Upper lobe of left lung (tissue), 6 donors: ENCODE data around the gene SEPTIN10. TPM values are rescaled to one million over a fixed set of nuclear protein-coding genes. Genes with fewer than 3 reads are reported as not detected.

Experiments
- ATAC-seq, 2 donors: fragments of 200-7000 bp; cut with Tn5 transposase; one replicate each; pipeline ENCODE4 v1.9.1; 2022; ENCODE audit warnings: mild to moderate bottlenecking in 2 of 2, moderate library complexity in 2 of 2; ENCODE audit not compliant: low FRiP score in 2 of 2
- DNase-seq, 2 donors: peaks; one replicate each; pipeline ENCODE4 v3.0.0-alpha.2; 2019 to 2020
- H3K27ac ChIP-seq, 4 donors: fragments of 200-600 bp; sonication (generic); one replicate each; pipeline ENCODE4 v1.5.1; 2016 to 2019
- H3K27me3 ChIP-seq, 4 donors: fragments of 200-600 bp; sonication (generic); one replicate each; pipeline ENCODE4 v1.5.1; 2017 to 2019
- H3K36me3 ChIP-seq, 4 donors: fragments of 200-600 bp; sonication (generic); one replicate each; pipeline ENCODE4 v1.5.1; 2016 to 2019
- H3K4me1 ChIP-seq, 4 donors: fragments of 200-600 bp; sonication (generic); one replicate each; pipeline ENCODE4 v1.5.1; 2018 to 2019
- H3K4me3 ChIP-seq, 4 donors: fragments of 200-600 bp; sonication (generic); one replicate each; pipeline ENCODE4 v1.5.1; 2017 to 2019; ENCODE audit warnings: mild to moderate bottlenecking in 2 of 4, moderate library complexity in 1 of 4
- H3K9me3 ChIP-seq, 4 donors: fragments of 200-600 bp; sonication (generic); one replicate each; pipeline ENCODE4 v1.5.1; 2018 to 2019
- CTCF ChIP-seq, 6 experiments: fragments of 450-650 bp in 4 of 6; fragments of 200-600 bp in 2 of 6; sonication (generic) in 2 of 6; IDR thresholded peaks; one replicate each; pipeline ENCODE4 v1.5.1; 2016 to 2019; ENCODE audit warnings: antibody characterized with exemption in 6 of 6
- EP300 ChIP-seq, 4 donors: sonication (generic); formaldehyde crosslinking; IDR thresholded peaks; one replicate each; pipeline ENCODE4 v1.5.1; 2017; ENCODE audit warnings: antibody characterized with exemption in 4 of 4, control low read depth in 2 of 4
- POLR2A ChIP-seq, 4 donors: fragments of 450-650 bp; IDR thresholded peaks; one replicate each; pipeline ENCODE4 v1.5.1; 2016 to 2017; ENCODE audit warnings: antibody characterized with exemption in 4 of 4, mild to moderate bottlenecking in 2 of 4
- POLR2AphosphoS5 ChIP-seq, 2 donors: sonication (generic); formaldehyde crosslinking; IDR thresholded peaks; one replicate each; pipeline ENCODE4 v1.5.1; 2017; ENCODE audit warnings: antibody characterized with exemption in 2 of 2
- WGBS, 2 donors: methylation state at CpG; one replicate each; pipeline ENCODE4 v1.1.5; 2017 to 2018; 5-methylcytosine and 5-hydroxymethylcytosine counted together
- total RNA-seq, 6 donors: library from RNA; depleted of rRNA in 4 of 6; stranded (reverse); fragments of >200 nt in 4 of 6; gene quantifications; one replicate each; pipeline versions ENCODE4 v1.1.0 to v1.2.1, GENCODE V29; 2016 to 2021
- donor health status: DM: no; HTN: no; CAD: no; lungs with moderate emphysema.
- donor health status: DM: no; HTN: yes; CAD: no; lungs with severe emphysema.

SEPTIN10 gene
- 100 to 1,000 TPM in 1 of 6 donors, 10 to 100 TPM in 5; 60.8 to 135 (median 88.5) TPM for total RNA-seq

DNA sequence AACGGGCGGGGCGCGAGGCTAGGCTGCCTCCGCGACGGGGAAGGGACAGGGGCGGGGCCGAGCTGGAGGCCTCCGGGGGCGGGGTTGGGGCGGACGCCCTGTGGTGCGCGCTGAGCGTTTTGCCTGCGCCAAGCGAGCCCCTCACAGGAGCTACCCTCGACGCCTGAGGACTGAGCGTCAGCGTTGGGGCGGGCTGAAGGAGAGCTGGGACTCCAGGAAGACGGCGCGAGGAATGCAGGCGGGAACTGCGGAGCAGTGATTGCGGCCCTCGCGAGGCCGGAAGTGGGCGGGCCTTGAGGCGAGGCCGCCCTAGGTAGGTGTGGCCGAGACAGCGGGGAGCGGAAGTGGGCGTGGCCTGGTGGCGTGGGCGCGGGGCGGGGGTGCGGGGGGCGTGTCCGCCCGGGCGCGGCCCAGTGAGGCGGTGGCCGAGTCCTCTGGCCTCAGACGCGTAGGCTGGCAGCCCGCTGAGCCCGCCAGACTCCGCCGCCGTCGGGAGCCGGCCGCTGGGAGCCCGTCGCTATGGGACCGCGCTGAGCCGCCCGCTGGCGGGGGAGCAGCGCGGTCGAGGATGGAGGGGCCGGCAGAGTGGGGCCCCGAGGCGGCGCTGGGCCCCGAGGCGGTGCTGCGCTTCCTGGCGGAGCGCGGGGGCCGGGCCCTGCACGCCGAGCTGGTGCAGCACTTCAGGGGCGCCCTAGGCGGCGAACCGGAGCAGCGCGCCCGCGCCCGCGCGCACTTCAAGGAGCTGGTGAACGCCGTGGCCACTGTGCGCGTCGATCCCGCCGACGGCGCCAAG is at the start of gene SEPTIN10, which contains the start of gene SOWAHC:
Gene SEPTIN10, minus strand, starts transcription at position 45 of the 793 bp plus-strand sequence. CDS start 139 bp downstream, outside the sequence.
Gene SOWAHC, plus strand, starts transcription at position 443 of the 793 bp plus-strand sequence. Its CDS starts 126 bp downstream, at position 569.
- no peaks in the 10 kb centered on the region for H3K9me3 ChIP-seq
- peak within 1 kb of the TSS; percentile 61 to 81 (median 70) for H3K4me3 ChIP-seq
- ATAC-seq, result peak; percentile 96 to 99
- peaks cover 0 to 14% (median 0%) of the 10 kb centered on the region in 4 donors for H3K27me3 ChIP-seq
- H3K36me3 ChIP-seq, result no peaks in the 10 kb centered on the region
- H3K27ac ChIP-seq, result peak within 1 kb of the TSS; percentile 96 to 99 (median 98)
- peak; percentile 96 to 99 for DNase-seq
- H3K4me1 ChIP-seq, result peaks cover 20 to 48% (median 27%) of the 10 kb centered on the region in 4 donors
- 0 to 6% methylated on average over 1 to 52 of the region's 104 CpGs for WGBS, 2 donors
- TF ChIP-seq EP300 (IDR thresholded peaks at IDR 0.05) (peak in 1 of 4 donors; percentile 49), POLR2A (IDR thresholded peaks at IDR 0.05) (peak in 3 of 4 donors; percentile 93 to 97 (median 96)), CTCF (IDR thresholded peaks at IDR 0.05) (peak in 2 of 6 experiments; percentile 21 to 45), POLR2AphosphoS5 (IDR thresholded peaks at IDR 0.05) (peak; percentile 87 to 93)

DNA sequence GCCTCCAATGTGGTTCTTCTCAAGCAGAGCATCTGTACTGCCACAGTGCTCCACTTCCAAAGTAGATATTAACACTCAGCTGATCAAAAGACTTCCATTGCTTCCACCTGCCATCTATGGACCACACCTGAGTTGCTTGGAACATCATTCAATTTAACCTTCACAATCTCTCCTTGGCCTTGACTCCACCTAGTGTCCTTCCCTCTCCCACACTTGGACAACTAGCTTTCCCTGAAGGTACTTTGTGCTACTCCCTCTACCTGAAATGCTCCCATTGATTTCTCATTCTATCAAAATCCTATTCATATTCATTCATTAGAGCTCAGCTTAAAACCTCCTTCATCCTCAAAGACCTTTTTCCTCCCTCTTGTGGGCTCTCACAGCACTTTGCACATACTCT is 49.1 kb upstream of the SEPTIN10 start:
- TF ChIP-seq EP300 (IDR thresholded peaks at IDR 0.05), result no peak
- TF ChIP-seq CTCF (IDR thresholded peaks at IDR 0.05), result peak in 1 of 6 experiments; percentile 10
- no peak for TF ChIP-seq POLR2AphosphoS5 (IDR thresholded peaks at IDR 0.05)
- TF ChIP-seq POLR2A (IDR thresholded peaks at IDR 0.05), result no peak
- H3K27me3 ChIP-seq, result no peaks in the 10 kb centered on the region
- DNase-seq (no peak), ATAC-seq (no peak)
- H3K4me1 ChIP-seq, result no peaks in the 10 kb centered on the region
- no peaks in the 10 kb centered on the region for H3K36me3 ChIP-seq
- H3K27ac ChIP-seq, result no peak overlapping the region
- H3K9me3 ChIP-seq, result no peaks in the 10 kb centered on the region
- H3K4me3 ChIP-seq, result no peak overlapping the region

DNA sequence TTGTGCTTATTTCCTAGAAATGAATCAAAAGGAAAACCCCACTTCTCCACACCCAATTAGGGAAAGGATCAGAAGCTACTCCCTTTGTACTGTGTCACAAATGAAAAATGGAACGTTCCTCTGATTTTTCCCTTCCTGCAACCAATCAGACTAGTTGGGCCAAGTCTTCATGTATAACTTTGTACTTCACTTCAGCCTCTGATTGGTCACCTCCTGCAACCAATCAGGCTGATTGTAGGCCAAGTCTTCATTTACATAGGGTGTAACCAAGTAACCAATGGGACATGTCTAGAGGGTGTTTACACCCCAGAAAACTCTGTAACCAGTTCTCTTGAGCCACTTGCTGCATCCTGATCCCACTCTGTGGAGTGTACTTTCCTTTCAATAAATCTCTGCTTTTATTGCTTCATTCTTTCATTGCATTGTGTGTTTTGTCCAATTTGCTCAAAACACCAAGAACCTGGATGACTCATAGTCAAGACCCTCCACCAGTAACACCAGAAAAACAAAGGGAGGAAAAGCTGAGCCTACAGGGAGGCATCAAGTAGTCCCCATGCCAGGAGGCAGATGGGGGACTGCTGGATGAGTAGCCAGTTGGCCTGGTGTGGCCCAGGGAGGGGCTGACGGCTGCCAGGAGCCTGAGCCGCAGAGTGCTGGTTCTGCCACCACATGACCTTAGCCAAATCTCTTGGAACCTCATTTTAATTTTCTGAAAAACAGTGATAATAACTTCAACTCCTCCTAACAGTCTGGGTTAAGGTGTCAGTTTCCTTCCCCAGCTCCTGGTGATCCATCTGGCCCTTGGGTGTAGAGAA is 46.5 kb upstream of the SEPTIN10 start:
- Histone ChIP-seq H3K4me1 (no peaks in the 10 kb centered on the region), H3K36me3 (no peaks in the 10 kb centered on the region), H3K4me3 (no peak overlapping the region), H3K27me3 (no peaks in the 10 kb centered on the region), H3K27ac (no peak overlapping the region), H3K9me3 (no peaks in the 10 kb centered on the region)
- no peak for TF ChIP-seq EP300 (IDR thresholded peaks at IDR 0.05)
- TF ChIP-seq POLR2A (IDR thresholded peaks at IDR 0.05), result no peak
- TF ChIP-seq CTCF (IDR thresholded peaks at IDR 0.05), result no peak
- no peak for TF ChIP-seq POLR2AphosphoS5 (IDR thresholded peaks at IDR 0.05)
- no peak for DNase-seq
- ATAC-seq, result no peak
- WGBS, 2 donors, result 84 to 91% methylated on average over 3 of the region's 3 CpGs

DNA sequence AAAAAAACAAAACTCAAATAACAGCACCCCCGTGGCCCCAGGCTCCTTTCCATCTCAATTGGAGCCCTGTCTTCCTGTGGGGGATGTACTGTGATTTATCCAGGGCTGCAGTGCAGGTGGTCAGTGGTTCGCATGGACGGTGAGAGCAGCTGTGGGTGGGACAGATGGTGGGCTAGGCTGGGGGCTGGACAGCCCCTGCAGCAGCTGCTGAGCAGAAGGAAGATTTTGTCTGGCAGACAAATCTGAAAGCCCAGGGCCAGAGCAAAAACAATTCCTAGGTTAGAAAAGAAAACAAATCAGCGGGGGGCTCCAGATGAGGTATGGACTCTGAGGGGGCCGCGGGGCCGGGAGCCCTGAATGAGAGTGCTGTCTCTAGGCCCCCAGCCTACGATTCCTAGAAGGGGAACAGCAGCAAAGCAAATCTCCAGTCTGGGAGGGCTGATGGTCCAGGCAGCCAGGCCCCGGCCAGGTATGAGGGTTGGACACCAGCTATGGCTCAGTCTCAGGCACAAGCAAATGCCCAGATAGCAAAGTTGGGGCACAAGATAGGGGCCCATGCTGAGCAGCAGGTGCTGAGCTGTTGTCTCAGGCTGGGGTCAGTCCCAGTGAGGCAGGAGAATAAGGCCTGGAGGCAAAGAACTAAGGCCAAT is 45.8 kb upstream of the SEPTIN10 start:
- ATAC-seq (no peak), DNase-seq (peak in 1 of 2 donors; percentile 56)

More for the DNA sequence above, 45.8 kb upstream of the SEPTIN10 start:
- no peaks in the 10 kb centered on the region for H3K36me3 ChIP-seq
- WGBS, 2 donors, result 80 to 86% methylated on average over 9 of the region's 9 CpGs
- H3K27ac ChIP-seq, result no peak overlapping the region
- no peak overlapping the region for H3K4me3 ChIP-seq
- H3K9me3 ChIP-seq, result no peaks in the 10 kb centered on the region
- H3K4me1 ChIP-seq, result no peaks in the 10 kb centered on the region
- H3K27me3 ChIP-seq, result no peaks in the 10 kb centered on the region
- TF ChIP-seq POLR2A (IDR thresholded peaks at IDR 0.05), result no peak
